Retinal pigment epithelial cell (primary cell): ENCODE results near the gene APOL5.

Source experiments
- DNase-seq: peaks from one replicate; pipeline ENCODE4 v3.0.0-alpha.2; 2010; ENCODE audit warnings: low read depth
- H3K4me3 ChIP-seq: 2 replicates; pipeline ENCODE4 v1.5.1; 2011; ENCODE audit warnings: mild to moderate bottlenecking, low read length, control low read depth, moderate library complexity
- CTCF ChIP-seq: conservative IDR thresholded peaks from 2 replicates; pipeline ENCODE4 v1.5.1; 2011; ENCODE audit warnings: low read depth, low read length, control low read depth, inconsistent platforms

APOL5 gene

GRCh38 chr22:35728639-35729308 is 11.1 kb downstream of the APOL5 start:
- H3K4me3 ChIP-seq: no peak overlapping the region
- no peak for TF ChIP-seq CTCF
- DNase-seq: no peak

GRCh38 chr22:35729309-35729698 is 11.6 kb downstream of the APOL5 start:
- TF ChIP-seq CTCF: no peak
- no peak overlapping the region for H3K4me3 ChIP-seq
- DNase-seq: no peak

- H3K4me3 ChIP-seq: no peak overlapping the region
- TF ChIP-seq CTCF: no peak
- DNase-seq: no peak
Observed at GRCh38 chr22:35731321-35731720, 13.6 kb downstream of the APOL5 start.

- DNase-seq: no peak
- no peak for TF ChIP-seq CTCF
- no peak overlapping the region for H3K4me3 ChIP-seq
Observed at GRCh38 chr22:35732116-35732515, 14.4 kb downstream of the APOL5 start.

GRCh38 chr22:35733036-35733435 is 15.4 kb downstream of the APOL5 start:
- no peak overlapping the region for H3K4me3 ChIP-seq
- no peak for TF ChIP-seq CTCF
- DNase-seq: no peak

GRCh38 chr22:35733791-35734516 is 16.3 kb downstream of the APOL5 start:
- no peak for DNase-seq
- TF ChIP-seq CTCF: no peak
- H3K4me3 ChIP-seq: no peak overlapping the region

GRCh38 chr22:35734517-35734827 is 16.8 kb downstream of the APOL5 start:
- no peak for DNase-seq
- no peak for TF ChIP-seq CTCF
- H3K4me3 ChIP-seq: no peak overlapping the region
